Ishikawa (cell line): ENCODE results near the gene UGGT1.

Experiments
- CEBPB ChIP-seq: IDR thresholded peaks from 2 replicates; pipeline ENCODE4 v1.6.1; 2012
- CREB1 ChIP-seq: IDR thresholded peaks from 2 replicates; pipeline ENCODE4 v1.6.1; 2012; ENCODE audit warnings: low read depth
- EGR1 ChIP-seq: IDR thresholded peaks from 2 replicates; pipeline ENCODE4 v1.6.1; 2012
- EP300 ChIP-seq: IDR thresholded peaks from 2 replicates; pipeline ENCODE4 v1.6.1; 2012; ENCODE audit warnings: borderline replicate concordance
- FOXM1 ChIP-seq: IDR thresholded peaks from 2 replicates; pipeline ENCODE4 v1.6.1; 2012; ENCODE audit warnings: low read depth, borderline replicate concordance
- MAX ChIP-seq: IDR thresholded peaks from 2 replicates; pipeline ENCODE4 v1.6.1; 2012
- NFIC ChIP-seq: IDR thresholded peaks from 2 replicates; pipeline ENCODE4 v1.6.1; 2012
- RAD21 ChIP-seq: IDR thresholded peaks from 2 replicates; pipeline ENCODE4 v1.6.1; 2012; ENCODE audit warnings: low read depth
- REST ChIP-seq: IDR thresholded peaks from 2 replicates; pipeline ENCODE4 v1.6.1; 2012; ENCODE audit warnings: low read depth, mild to moderate bottlenecking
- TAF1 ChIP-seq: IDR thresholded peaks from 2 replicates; pipeline ENCODE4 v1.6.1; 2012; ENCODE audit warnings: low read depth, mild to moderate bottlenecking
- TCF12 ChIP-seq: IDR thresholded peaks from 2 replicates; pipeline ENCODE4 v1.6.1; 2012; ENCODE audit warnings: low read depth
- TEAD4 ChIP-seq: IDR thresholded peaks from 2 replicates; pipeline ENCODE4 v1.6.1; 2012
- USF1 ChIP-seq: IDR thresholded peaks from 2 replicates; pipeline ENCODE4 v1.6.1; 2012
- YY1 ChIP-seq: IDR thresholded peaks from 2 replicates; pipeline ENCODE4 v1.6.1; 2012; ENCODE audit warnings: low read depth
- ZBTB7A ChIP-seq: IDR thresholded peaks from 2 replicates; pipeline ENCODE4 v1.6.1; 2012; ENCODE audit warnings: low read depth

Gene UGGT1

GRCh38 chr2:128084757-128085156 is 6.2 kb upstream of the UGGT1 start:
- TF ChIP-seq EGR1 (no peak), EP300 (no peak), YY1 (no peak), CREB1 (no peak), TCF12 (no peak), CEBPB (no peak), TAF1 (no peak), MAX (no peak), RAD21 (no peak), NFIC (no peak), REST (no peak), ZBTB7A (no peak), TEAD4 (no peak)

GRCh38 chr2:128086244-128086643 is 4.8 kb upstream of the UGGT1 start:
- TF ChIP-seq CREB1: no peak
- TF ChIP-seq TEAD4: no peak
- TF ChIP-seq ZBTB7A: no peak
- no peak for TF ChIP-seq YY1
- TF ChIP-seq USF1: no peak
- no peak for TF ChIP-seq TAF1
- no peak for TF ChIP-seq FOXM1
- no peak for TF ChIP-seq MAX
- no peak for TF ChIP-seq NFIC
- TF ChIP-seq TCF12: no peak
- TF ChIP-seq EGR1: no peak
- no peak for TF ChIP-seq REST
- no peak for TF ChIP-seq EP300
- TF ChIP-seq RAD21: no peak

- TF ChIP-seq TEAD4 (no peak), REST (no peak), NFIC (no peak), CEBPB (no peak), ZBTB7A (no peak), MAX (no peak), EGR1 (no peak), USF1 (no peak), CREB1 (no peak), TCF12 (no peak), TAF1 (no peak)
Observed at GRCh38 chr2:128090575-128090944, 440 bp upstream of the UGGT1 start.

GRCh38 chr2:128091726-128092080 is 703 bp downstream of the UGGT1 start:
- TF ChIP-seq ZBTB7A (no peak), CREB1 (no peak), YY1 (no peak), USF1 (no peak)

- TF ChIP-seq USF1: no peak
- no peak for TF ChIP-seq NFIC
- no peak for TF ChIP-seq FOXM1
- TF ChIP-seq TAF1: no peak
- TF ChIP-seq TEAD4: no peak
- TF ChIP-seq REST: no peak
- TF ChIP-seq YY1: no peak
- no peak for TF ChIP-seq MAX
- TF ChIP-seq TCF12: no peak
- no peak for TF ChIP-seq ZBTB7A
- TF ChIP-seq EGR1: no peak
- TF ChIP-seq CEBPB: no peak
- no peak for TF ChIP-seq EP300
- no peak for TF ChIP-seq RAD21
- TF ChIP-seq CREB1: no peak
Observed at GRCh38 chr2:128092656-128093055, 1.7 kb downstream of the UGGT1 start.
